Glutamatergic neuron (in vitro differentiated cells): ENCODE data around the gene GRAMD1B. TPM values are rescaled to one million over a fixed set of nuclear protein-coding genes. Genes with fewer than 3 reads are reported as not detected.
A peak's percentile ranks its signal among the peaks of the same experiment; 100 is the strongest.

Source experiments
- DNase-seq: peaks from one replicate; pipeline ENCODE4 v3.0.0; 2022
- H3K27ac Mint-ChIP-seq: one replicate; pipeline ENCODE4 v1.8.0; 2020; ENCODE audit warnings: mild to moderate bottlenecking, mixed read lengths, inconsistent platforms; ENCODE audit not compliant: unreplicated experiment
- H3K27me3 Mint-ChIP-seq: one replicate; pipeline ENCODE4 v1.8.0; 2020; ENCODE audit warnings: mild to moderate bottlenecking, moderate library complexity, mixed read lengths, inconsistent platforms; ENCODE audit not compliant: unreplicated experiment
- H3K36me3 Mint-ChIP-seq: one replicate; pipeline ENCODE4 v1.8.0; 2020; ENCODE audit warnings: mild to moderate bottlenecking, mixed read lengths, inconsistent platforms; ENCODE audit not compliant: unreplicated experiment
- H3K4me1 Mint-ChIP-seq: one replicate; pipeline ENCODE4 v1.8.0; 2020; ENCODE audit warnings: mild to moderate bottlenecking, low read depth, mixed read lengths, inconsistent platforms; ENCODE audit not compliant: unreplicated experiment
- H3K4me3 Mint-ChIP-seq: one replicate; pipeline ENCODE4 v1.8.0; 2020; ENCODE audit warnings: mild to moderate bottlenecking, mixed read lengths, inconsistent platforms; ENCODE audit not compliant: unreplicated experiment
- H3K9me3 Mint-ChIP-seq: one replicate; pipeline ENCODE4 v1.8.0; 2020; ENCODE audit warnings: mild to moderate bottlenecking, moderate library complexity, mixed read lengths, inconsistent platforms; ENCODE audit not compliant: unreplicated experiment
- CTCF ChIP-seq: fragments of 200-600 bp; sonication (generic); IDR thresholded peaks from one replicate; pipeline ENCODE4 v1.5.0; 2021; ENCODE audit not compliant: partially characterized antibody, unreplicated experiment
- long read RNA-seq: library from polyadenylated mRNA; unstranded; transcript quantifications from one replicate; pipeline ENCODE4 v2.0.0, GENCODE V29; 2020; ENCODE audit not compliant: unreplicated experiment
- total RNA-seq: library from RNA; stranded (reverse); fragmentation: NEBNext Ultra II Directional; extraction: Animal tissue kit (Norgen Biotek cat#: 25700); gene quantifications from one replicate; pipeline ENCODE4 v1.2.1, GENCODE V29; 2021; ENCODE audit not compliant: unreplicated experiment

The GRAMD1B gene
- total RNA-seq = 12.2 TPM
- long read RNA-seq, partial matches to known transcripts = 1 of 1 reads
- long read RNA-seq, other reads (novel, unspliced or antisense) = 0 of 1 reads

GRCh38 chr11:123429913-123430720 is at the start of gene GRAMD1B:
GRAMD1B (plus strand) TSS chr11:123430269; CDS start chr11:123430793, 524 bp downstream.
- H3K27me3 Mint-ChIP-seq = peaks cover 10% of the 10 kb centered on the region
- H3K27ac Mint-ChIP-seq = no peak within 1 kb of the TSS
- H3K4me3 Mint-ChIP-seq = peak within 1 kb of the TSS; percentile 86
- peaks cover 1% of the 10 kb centered on the region for H3K9me3 Mint-ChIP-seq
- DNase-seq = peak; percentile 68
- H3K36me3 Mint-ChIP-seq = no peaks in the 10 kb centered on the region
- peaks cover 4% of the 10 kb centered on the region for H3K4me1 Mint-ChIP-seq
- TF ChIP-seq CTCF = no peak

GRCh38 chr11:123381149-123381548 is 48.9 kb upstream of the GRAMD1B start:
- H3K27ac Mint-ChIP-seq = no peak overlapping the region
- peaks cover 2% of the 10 kb centered on the region for H3K27me3 Mint-ChIP-seq
- H3K36me3 Mint-ChIP-seq = no peaks in the 10 kb centered on the region
- no peak for DNase-seq
- no peaks in the 10 kb centered on the region for H3K9me3 Mint-ChIP-seq
- no peak overlapping the region for H3K4me3 Mint-ChIP-seq
- TF ChIP-seq CTCF = no peak
- peaks cover 5% of the 10 kb centered on the region for H3K4me1 Mint-ChIP-seq

- Mint-ChIP-seq H3K4me3 (no peak overlapping the region), H3K36me3 (no peaks in the 10 kb centered on the region), H3K27me3 (peaks cover 2% of the 10 kb centered on the region), H3K4me1 (peaks cover 4% of the 10 kb centered on the region), H3K27ac (no peak overlapping the region), H3K9me3 (no peaks in the 10 kb centered on the region)
- DNase-seq = no peak
- no peak for TF ChIP-seq CTCF
Observed at GRCh38 chr11:123381817-123382554, 48.1 kb upstream of the GRAMD1B start.

- Mint-ChIP-seq H3K9me3 (no peaks in the 10 kb centered on the region), H3K4me1 (no peaks in the 10 kb centered on the region), H3K27ac (no peak overlapping the region), H3K36me3 (no peaks in the 10 kb centered on the region), H3K27me3 (peaks cover 2% of the 10 kb centered on the region), H3K4me3 (no peak overlapping the region)
- DNase-seq = no peak
- TF ChIP-seq CTCF = no peak
Observed at GRCh38 chr11:123382555-123383074, 47.5 kb upstream of the GRAMD1B start.
